Suprapubic skin (tissue), 4 donors: ENCODE results near the gene ABCG4. TPM values are rescaled to one million over a fixed set of nuclear protein-coding genes. Genes with fewer than 3 reads are reported as not detected.

Source experiments
- DNase-seq, 2 donors: peaks; one replicate each; pipeline ENCODE4 v3.0.0-alpha.2; 2019; ENCODE audit warnings: low spot score in 2 of 2
- H3K27ac ChIP-seq: fragments of 200-600 bp; sonication (generic); one replicate; pipeline ENCODE4 v1.5.1; 2019
- H3K27me3 ChIP-seq: fragments of 200-600 bp; sonication (generic); one replicate; pipeline ENCODE4 v1.5.1; 2019
- H3K36me3 ChIP-seq: fragments of 200-600 bp; sonication (generic); one replicate; pipeline ENCODE4 v1.5.1; 2019
- H3K4me1 ChIP-seq: fragments of 200-600 bp; sonication (generic); one replicate; pipeline ENCODE4 v1.5.1; 2019
- H3K4me3 ChIP-seq: fragments of 200-600 bp; sonication (generic); one replicate; pipeline ENCODE4 v1.5.1; 2019; ENCODE audit warnings: mild to moderate bottlenecking
- H3K9me3 ChIP-seq: fragments of 200-600 bp; sonication (generic); one replicate; pipeline ENCODE4 v1.5.1; 2019
- CTCF ChIP-seq, 2 donors: fragments of 200-600 bp in 1 of 2; fragments of 450-650 bp in 1 of 2; sonication (generic) in 1 of 2; IDR thresholded peaks; one replicate each; pipeline ENCODE4 v1.5.1; 2016 to 2019; ENCODE audit warnings: antibody characterized with exemption in 2 of 2, mild to moderate bottlenecking in 1 of 2, moderate library complexity in 1 of 2
- EP300 ChIP-seq: sonication (generic); formaldehyde crosslinking; IDR thresholded peaks from one replicate; pipeline ENCODE4 v1.6.1; 2017; ENCODE audit warnings: antibody characterized with exemption
- POLR2A ChIP-seq, 2 donors: fragments of 450-650 bp; IDR thresholded peaks; one replicate each; pipeline ENCODE4 v1.6.1; 2017; ENCODE audit warnings: antibody characterized with exemption in 2 of 2, mild to moderate bottlenecking in 2 of 2, moderate library complexity in 2 of 2
- POLR2AphosphoS5 ChIP-seq, 3 donors: sonication (generic); formaldehyde crosslinking; IDR thresholded peaks; one replicate each; pipeline ENCODE4 v1.6.1; 2017; ENCODE audit warnings: antibody characterized with exemption in 3 of 3
- WGBS: methylation state at CpG from one replicate; pipeline ENCODE4 v1.1.5; 2018; 5-methylcytosine and 5-hydroxymethylcytosine counted together
- total RNA-seq, 4 donors: library from RNA; depleted of rRNA; stranded (reverse); fragments of >200 nt; gene quantifications; one replicate each; pipeline ENCODE4 v1.1.0, GENCODE V29; 2016

Gene ABCG4
- total RNA-seq, 4 donors from 2014 or later: 0.26 to 1.6 (median 0.73) TPM

GRCh38 chr11:119210050-119210449 lies 61.2 kb downstream of the ABCG4 start:
- H3K4me3 ChIP-seq: no peak overlapping the region
- WGBS: 82% methylated on average over 3 of the region's 3 CpGs
- DNase-seq: no peak
- peaks cover 25% of the 10 kb centered on the region for H3K4me1 ChIP-seq
- H3K36me3 ChIP-seq: no peaks in the 10 kb centered on the region
- TF ChIP-seq CTCF (IDR thresholded peaks at IDR 0.05): no peak
- TF ChIP-seq EP300: no peak
- TF ChIP-seq POLR2A (IDR thresholded peaks at IDR 0.05): no peak
- no peak for TF ChIP-seq POLR2AphosphoS5 (IDR thresholded peaks at IDR 0.05)
- no peaks in the 10 kb centered on the region for H3K9me3 ChIP-seq
- no peaks in the 10 kb centered on the region for H3K27me3 ChIP-seq
- no peak overlapping the region for H3K27ac ChIP-seq

Other genes starting within 250 kb of the ABCG4 start
- 10 to 100 TPM; 50.0 to 58.9 (median 56.3) TPM for gene BCL9L, start 223.1 kb upstream of the ABCG4 start, total RNA-seq
- not detected for gene UPK2, start 192.8 kb upstream of the ABCG4 start, total RNA-seq
- gene FOXR1, start 177.3 kb upstream of the ABCG4 start, total RNA-seq: not detected
- gene CENATAC, start 150.9 kb upstream of the ABCG4 start, total RNA-seq: 100 to 1,000 TPM in 1 of 4 donors, 10 to 100 TPM in 3; 26.0 to 136 (median 49.8) TPM
- gene RPS25, start 130.7 kb upstream of the ABCG4 start, total RNA-seq: 1,000 to 10,000 TPM; 1,926 to 3,368 (median 2,381) TPM
- 10 to 100 TPM; 56.9 to 75.0 (median 63.9) TPM for gene TRAPPC4, start 130.3 kb upstream of the ABCG4 start, total RNA-seq
- gene SLC37A4, start 118.2 kb upstream of the ABCG4 start, total RNA-seq: 10 to 100 TPM; 17.8 to 24.5 (median 20.5) TPM
- gene HYOU1, start 91.8 kb upstream of the ABCG4 start, total RNA-seq: 10 to 100 TPM; 26.2 to 50.7 (median 46.2) TPM
- 10 to 100 TPM; 37.2 to 57.2 (median 47.9) TPM for gene VPS11, start 81.2 kb upstream of the ABCG4 start, total RNA-seq
- gene HMBS, start 64.2 kb upstream of the ABCG4 start, total RNA-seq: 10 to 100 TPM in 3 of 4 donors, 1 to 10 TPM in 1; 5.2 to 18.4 (median 13.3) TPM
- gene DPAGT1, start 47.2 kb upstream of the ABCG4 start, total RNA-seq: 10 to 100 TPM; 21.2 to 32.2 (median 26.9) TPM
- 10 to 100 TPM; 20.1 to 25.9 (median 21.5) TPM for gene C2CD2L, start 41.7 kb upstream of the ABCG4 start, total RNA-seq
- 10 to 100 TPM; 16.1 to 45.1 (median 26.7) TPM for gene HINFP, start 27.5 kb upstream of the ABCG4 start, total RNA-seq
- 10 to 100 TPM; 20.7 to 31.5 (median 30.4) TPM for gene NLRX1, start 19.7 kb downstream of the ABCG4 start, total RNA-seq
- 1 to 10 TPM in 1 of 4 donors, under 1 TPM in 2, not detected in 1; 0.68 to 1.1 (median 0.87) TPM for gene NHERF4, start 36.4 kb downstream of the ABCG4 start, total RNA-seq
- 10 to 100 TPM; 13.2 to 17.4 (median 17.2) TPM for gene CBL, start 57.3 kb downstream of the ABCG4 start, total RNA-seq
- 100 to 1,000 TPM; 104 to 163 (median 124) TPM for gene MCAM, start 168.1 kb downstream of the ABCG4 start, total RNA-seq
- 10 to 100 TPM; 13.3 to 21.4 (median 15.4) TPM for gene RNF26, start 185.5 kb downstream of the ABCG4 start, total RNA-seq
- gene C1QTNF5, start 191.8 kb downstream of the ABCG4 start, total RNA-seq: 1 to 10 TPM; 3.7 to 9.8 (median 4.9) TPM
- gene MFRP, start 197.7 kb downstream of the ABCG4 start, total RNA-seq: under 1 TPM in 1 of 4 donors, not detected in 3; 0.11 TPM
- gene USP2, start 232.6 kb downstream of the ABCG4 start, total RNA-seq: 10 to 100 TPM in 3 of 4 donors, 1 to 10 TPM in 1; 5.9 to 25.4 (median 15.2) TPM